SK-N-SH (cell line): ENCODE measurements around the gene TKT. TPM values are rescaled to one million over a fixed set of nuclear protein-coding genes. Genes with fewer than 3 reads are reported as not detected.

Experiments used
- CTCF ChIA-PET: fragments of 300-600, 350-600 bp; formaldehyde crosslinking; extraction: SDS; loops from one replicate; lab custom pipeline; 2021; lab: Yijun Ruan, JAX
- POLR2A ChIA-PET: fragments of 350-600 bp; sonication (Branson Sonifier 250); formaldehyde crosslinking; extraction: SDS; loops from one replicate; lab custom pipeline; 2020; ENCODE audit warnings: antibody characterized with exemption, inconsistent platforms; lab: Yijun Ruan, JAX
- DNase-seq: peaks from one replicate; pipeline ENCODE4 v3.0.0; 2012
- H2AFZ ChIP-seq: fragments of 200-600 bp; sonication (generic); 2 replicates; pipeline ENCODE4 v1.8.1; 2016; ENCODE audit warnings: antibody characterized with exemption, mild to moderate bottlenecking, low read depth
- H3F3A ChIP-seq: fragments of 200-600 bp; sonication (generic); replicated peaks from 2 replicates; pipeline ENCODE3; 2016; ENCODE audit warnings: antibody characterized with exemption, mild to moderate bottlenecking; ENCODE audit not compliant: insufficient read depth
- H3K27ac ChIP-seq, 2 experiments: fragments of 200-500 bp in 1 of 2; fragments of 200-600 bp in 1 of 2; sonication (Bioruptor generic) in 1 of 2; sonication (generic), shearing (Covaris generic) in 1 of 2; 2 replicates each; pipeline versions ENCODE4 v1.5.1 to v1.6.1; 2014 to 2016; ENCODE audit warnings: low read depth in 2 of 2, inconsistent platforms in 1 of 2, low read length in 1 of 2, mild to moderate bottlenecking in 1 of 2, mixed read lengths in 1 of 2
- H3K27me3 ChIP-seq: fragments of 200-600 bp; sonication (generic), shearing (Covaris generic); 2 replicates; pipeline ENCODE4 v1.6.1; 2016; ENCODE audit warnings: mixed run types; ENCODE audit not compliant: insufficient read depth
- H3K36me3 ChIP-seq, 2 experiments: fragments of 200-500 bp in 1 of 2; fragments of 200-600 bp in 1 of 2; sonication (Bioruptor generic) in 1 of 2; sonication (generic) in 1 of 2; replicated peaks in 1 of 2; 2 replicates each; pipeline versions ENCODE3 to v1.5.1; 2014 to 2016; ENCODE audit warnings: low read length in 1 of 2, mild to moderate bottlenecking in 1 of 2; ENCODE audit not compliant: insufficient read depth in 2 of 2, control insufficient read depth in 1 of 2
- H3K4me1 ChIP-seq, 2 experiments: fragments of 200-500 bp in 1 of 2; fragments of 200-600 bp in 1 of 2; sonication (Bioruptor generic) in 1 of 2; sonication (generic), shearing (Covaris generic) in 1 of 2; 2 replicates each; pipeline versions ENCODE4 v1.5.1 to v1.6.1; 2014 to 2016; ENCODE audit warnings: low read depth in 1 of 2, low read length in 1 of 2, mixed run types in 1 of 2; ENCODE audit not compliant: insufficient read depth in 2 of 2, control insufficient read depth in 1 of 2
- H3K4me2 ChIP-seq: fragments of 200-600 bp; sonication (generic), shearing (Covaris generic); 2 replicates; pipeline ENCODE4 v1.6.1; 2017; ENCODE audit warnings: mixed run types
- H3K4me3 ChIP-seq, 2 experiments: fragments of 200-500 bp in 1 of 2; fragments of 200-600 bp in 1 of 2; sonication (Bioruptor generic) in 1 of 2; sonication (generic), shearing (Covaris generic) in 1 of 2; 2 replicates each; pipeline versions ENCODE4 v1.5.1 to v1.8.1; 2014 to 2016; ENCODE audit warnings: low read depth in 2 of 2, inconsistent platforms in 1 of 2, low read length in 1 of 2, mild to moderate bottlenecking in 1 of 2, mixed read lengths in 1 of 2, moderate library complexity in 1 of 2
- H3K79me2 ChIP-seq: fragments of 200-600 bp; sonication (generic); 2 replicates; pipeline ENCODE4 v1.8.1; 2017; ENCODE audit warnings: mild to moderate bottlenecking; ENCODE audit not compliant: insufficient read depth
- H3K9ac ChIP-seq: fragments of 200-600 bp; sonication (generic); 2 replicates; pipeline ENCODE4 v1.6.1; 2017; ENCODE audit warnings: mixed run types
- H3K9me2 ChIP-seq: fragments of 200-600 bp; sonication (generic); 2 replicates; pipeline ENCODE4 v1.6.1; 2017; ENCODE audit warnings: mixed run types
- H3K9me3 ChIP-seq: fragments of 200-600 bp; sonication (generic); 2 replicates; pipeline ENCODE4 v1.6.1; 2017; ENCODE audit warnings: mixed run types, mild to moderate bottlenecking, moderate library complexity
- H4K20me1 ChIP-seq: fragments of 200-600 bp; sonication (generic); 2 replicates; pipeline ENCODE4 v1.6.1; 2017; ENCODE audit warnings: mild to moderate bottlenecking, mixed run types; ENCODE audit not compliant: insufficient read depth
- CTCF ChIP-seq: fragments of 200-600 bp; sonication (generic); IDR thresholded peaks from 2 replicates; pipeline ENCODE4 v1.6.1; 2017; ENCODE audit warnings: antibody characterized with exemption, mild to moderate bottlenecking, moderate library complexity
- EP300 ChIP-seq, 2 experiments: IDR thresholded peaks; 2 replicates each; pipeline versions ENCODE4 v1.4.0 to v1.6.1; 2012; ENCODE audit warnings: borderline replicate concordance in 1 of 2, low read depth in 1 of 2, low read length in 1 of 2
- FOXJ3 ChIP-seq: sonication (generic); formaldehyde crosslinking; IDR thresholded peaks from 2 replicates; pipeline ENCODE4 v1.5.1; 2020; ENCODE audit warnings: mild to moderate bottlenecking, missing genetic modification reagents
- GABPA ChIP-seq: IDR thresholded peaks from 2 replicates; pipeline ENCODE4 v1.4.0; 2012; ENCODE audit warnings: low read depth, mild to moderate bottlenecking
- GATA2 ChIP-seq: sonication (generic); formaldehyde crosslinking; IDR thresholded peaks from 2 replicates; pipeline ENCODE4 v1.5.0; 2020; ENCODE audit warnings: mild to moderate bottlenecking, missing genetic modification reagents
- JUND ChIP-seq: IDR thresholded peaks from 2 replicates; pipeline ENCODE4 v1.4.0; 2012
- MEF2A ChIP-seq: IDR thresholded peaks from 2 replicates; pipeline ENCODE4 v1.4.0; 2012; ENCODE audit warnings: low read depth, borderline replicate concordance
- MXI1 ChIP-seq: IDR thresholded peaks from 2 replicates; pipeline ENCODE4 v1.6.1; 2012; ENCODE audit warnings: mild to moderate bottlenecking, low read depth, low read length, improper control_type of control experiment
- NRF1 ChIP-seq: IDR thresholded peaks from 2 replicates; pipeline ENCODE4 v1.6.1; 2012; ENCODE audit warnings: low read depth, mild to moderate bottlenecking, low read length
- POLR2AphosphoS5 ChIP-seq: IDR thresholded peaks from 2 replicates; pipeline ENCODE4 v1.6.1; 2012; ENCODE audit warnings: low read depth, low read length
- REST ChIP-seq: IDR thresholded peaks from 2 replicates; pipeline ENCODE4 v1.6.1; 2012; ENCODE audit warnings: mild to moderate bottlenecking, low read depth, low read length, moderate library complexity
- RFX5 ChIP-seq: IDR thresholded peaks from 2 replicates; pipeline ENCODE4 v1.6.1; 2012; ENCODE audit warnings: mild to moderate bottlenecking, improper control_type of control experiment, low read length
- SMC3 ChIP-seq: IDR thresholded peaks from 2 replicates; pipeline ENCODE4 v1.6.1; 2012; ENCODE audit warnings: low read depth, low read length, improper control_type of control experiment
- TAF1 ChIP-seq: IDR thresholded peaks from 2 replicates; pipeline ENCODE4 v1.6.1; 2012; ENCODE audit warnings: low read depth, mild to moderate bottlenecking, low read length, moderate library complexity, borderline replicate concordance
- TCF12 ChIP-seq: IDR thresholded peaks from 2 replicates; pipeline ENCODE4 v1.4.0; 2012
- USF1 ChIP-seq: IDR thresholded peaks from 2 replicates; pipeline ENCODE4 v1.4.0; 2012; ENCODE audit warnings: low read depth, borderline replicate concordance
- USF2 ChIP-seq: fragments of 150-350 bp; IDR thresholded peaks from 2 replicates; pipeline ENCODE4 v1.6.1; 2017; ENCODE audit warnings: antibody characterized with exemption, low read length, low read depth, borderline replicate concordance
- YY1 ChIP-seq: IDR thresholded peaks from 2 replicates; pipeline ENCODE4 v1.4.0; 2012; ENCODE audit warnings: low read depth, mild to moderate bottlenecking
- WGBS: methylation state at CpG from one replicate; pipeline ENCODE4 v1.1.6; 2017; ENCODE audit warnings: low lambda C conversion rate; 5-methylcytosine and 5-hydroxymethylcytosine counted together
- polyA plus RNA-seq, 3 experiments: library from polyadenylated mRNA; depleted of rRNA; stranded (reverse); fragments of >200 nt; gene quantifications; 2 replicates each; pipeline ENCODE4 v1.2.3, GENCODE V29; 2012
- TF ChIP-seq, protein P1 (sequence below): fragments of 150-350 bp; IDR thresholded peaks from 2 replicates; pipeline ENCODE4 v1.6.1; 2016; ENCODE audit warnings: mild to moderate bottlenecking, low read depth, low read length

Gene TKT
- polyA plus RNA-seq, 1 of the 3 experiments (the other 2 are of a cell fraction), result 144 TPM

DNA sequence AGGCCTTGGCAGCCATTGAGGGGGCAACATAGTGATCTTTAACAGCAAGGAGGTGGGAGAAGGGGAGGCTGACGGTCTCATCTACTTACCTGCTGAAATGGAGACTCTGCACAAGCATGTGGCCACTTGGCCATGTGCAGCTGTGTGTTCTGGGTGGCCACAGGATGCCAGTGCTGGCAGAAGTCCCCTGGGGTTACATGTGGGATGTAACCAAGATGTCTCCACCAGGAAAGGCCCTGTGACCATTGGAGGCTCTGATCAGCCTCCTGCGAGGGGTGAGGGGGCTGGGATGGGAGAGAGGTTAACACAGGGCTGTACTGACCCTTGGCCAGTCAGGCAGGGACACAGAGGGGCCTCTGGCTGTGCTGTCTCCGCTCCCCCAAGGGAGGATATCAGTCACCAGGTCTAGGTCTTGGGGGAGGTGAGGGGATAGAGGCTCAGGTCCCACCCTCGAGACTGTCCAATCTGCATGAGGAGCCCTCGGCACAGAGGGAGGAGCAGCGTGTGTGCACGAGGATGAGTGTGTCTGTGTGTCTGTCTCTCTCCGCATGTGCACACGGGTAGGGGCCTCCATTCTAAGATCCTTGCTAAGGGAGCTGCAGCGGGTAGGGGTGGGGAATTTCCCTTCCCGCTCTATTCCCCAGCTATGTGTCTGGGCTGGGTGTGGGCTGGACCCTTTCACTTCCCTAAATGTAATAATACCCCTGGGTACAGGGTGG is 75.4 kb downstream of the TKT start:
- WGBS, result 87% methylated on average over 9 of the region's 11 CpGs
- Histone ChIP-seq H3K9me2 (no peaks in the 10 kb centered on the region), H3K27ac (no peak overlapping the region), H3K9ac (no peak overlapping the region), H2AFZ (no peak overlapping the region), H3K4me1 (no peaks in the 10 kb centered on the region), H3F3A (no peaks in the 10 kb centered on the region), H3K4me3 (no peak overlapping the region), H3K79me2 (no peaks in the 10 kb centered on the region), H3K9me3 (no peaks in the 10 kb centered on the region), H3K36me3 (peaks cover 0 to 2% of the 10 kb centered on the region in 2 experiments), H4K20me1 (no peaks in the 10 kb centered on the region), H3K4me2 (no peak overlapping the region), H3K27me3 (no peaks in the 10 kb centered on the region)
- ChIA-PET CTCF (interaction anchor here (1.2 to 1.4 kb wide), 2 partner anchors 15 to 46 kb away, joined by 3 read pairs; no protein-coding TSS in a partner anchor), POLR2A (no interaction called here)
- no peak for DNase-seq
- TF ChIP-seq NRF1 (no peak), GATA2 (no peak), TCF12 (no peak), REST (no peak), MEF2A (no peak), MXI1 (no peak), JUND (no peak), CTCF (no peak), SMC3 (no peak)

GRCh38 chr3:53179580-53179979 is 76.2 kb downstream of the TKT start:
- 93% methylated on average over 13 of the region's 20 CpGs for WGBS
- no peaks in the 10 kb centered on the region for H3K4me1 ChIP-seq
- CTCF ChIA-PET, result interaction anchor here (1.2 kb wide), 1 partner anchor 16 kb away, joined by 3 read pairs; no protein-coding TSS in a partner anchor
- DNase-seq, result no peak
- H4K20me1 ChIP-seq, result no peaks in the 10 kb centered on the region
- no peak overlapping the region for H3K9ac ChIP-seq
- H3K4me2 ChIP-seq, result no peak overlapping the region
- H3K9me3 ChIP-seq, result no peaks in the 10 kb centered on the region
- TF ChIP-seq YY1 (no peak), USF2 (no peak), TAF1 (no peak), EP300 (IDR thresholded peaks at IDR 0.05; ENCODE audit: borderline replicate concordance in 1 of 2, low read depth in 1 of 2, low read length in 1 of 2) (no peak), GABPA (no peak), RFX5 (no peak), POLR2AphosphoS5 (no peak), USF1 (no peak), FOXJ3 (CRISPR knock-in tag) (no peak)
- TF ChIP-seq, protein P1, sequence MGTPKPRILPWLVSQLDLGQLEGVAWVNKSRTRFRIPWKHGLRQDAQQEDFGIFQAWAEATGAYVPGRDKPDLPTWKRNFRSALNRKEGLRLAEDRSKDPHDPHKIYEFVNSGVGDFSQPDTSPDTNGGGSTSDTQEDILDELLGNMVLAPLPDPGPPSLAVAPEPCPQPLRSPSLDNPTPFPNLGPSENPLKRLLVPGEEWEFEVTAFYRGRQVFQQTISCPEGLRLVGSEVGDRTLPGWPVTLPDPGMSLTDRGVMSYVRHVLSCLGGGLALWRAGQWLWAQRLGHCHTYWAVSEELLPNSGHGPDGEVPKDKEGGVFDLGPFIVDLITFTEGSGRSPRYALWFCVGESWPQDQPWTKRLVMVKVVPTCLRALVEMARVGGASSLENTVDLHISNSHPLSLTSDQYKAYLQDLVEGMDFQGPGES, result no peak
- H3K27ac ChIP-seq, result no peak overlapping the region
- H3F3A ChIP-seq, result no peaks in the 10 kb centered on the region
- H3K79me2 ChIP-seq, result no peaks in the 10 kb centered on the region
- no peaks in the 10 kb centered on the region for H3K9me2 ChIP-seq
- no peak overlapping the region for H2AFZ ChIP-seq
- H3K27me3 ChIP-seq, result no peaks in the 10 kb centered on the region
- POLR2A ChIA-PET, result no interaction called here
- H3K4me3 ChIP-seq, result no peak overlapping the region
- peaks cover 0 to 2% of the 10 kb centered on the region in 2 experiments for H3K36me3 ChIP-seq
